SH-SY5Y (cell line): ENCODE results near the gene CORO2B.

Experiments
- GATA2 ChIP-seq: IDR thresholded peaks from 2 replicates; pipeline ENCODE4 v1.6.1; 2011; ENCODE audit warnings: mild to moderate bottlenecking, low read depth, low read length
- GATA3 ChIP-seq: IDR thresholded peaks from 2 replicates; pipeline ENCODE4 v1.6.1; 2011; ENCODE audit warnings: low read depth, mild to moderate bottlenecking, low read length, moderate library complexity

DNA sequence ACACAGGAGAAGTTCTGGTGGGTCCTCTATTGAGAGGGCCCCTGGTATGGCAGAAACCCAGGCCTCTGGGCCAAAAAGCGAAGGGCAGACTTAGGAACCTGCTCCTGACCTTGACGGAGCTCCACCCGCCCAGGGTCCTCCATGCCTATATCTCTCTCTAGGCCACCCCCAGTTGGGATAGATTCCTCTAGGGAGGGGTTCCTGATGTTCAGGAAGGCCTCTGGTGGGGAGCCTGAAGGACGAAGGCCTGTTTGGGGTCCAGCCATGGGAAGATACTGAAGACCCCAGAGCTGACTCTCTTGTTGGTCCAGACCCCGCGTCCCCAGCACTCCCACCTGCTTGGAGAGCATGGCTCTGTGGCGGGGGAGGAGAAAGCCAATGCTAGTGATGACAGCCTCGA lies 104.2 kb downstream of the CORO2B start:
- TF ChIP-seq GATA3 (no peak), GATA2 (no peak)
